Activated CD8-positive, alpha-beta T cell treated with anti-CD3 and anti-CD28 coated beads for 36 hours (primary cell): ENCODE measurements around the gene SERPINB6. TPM values are rescaled to one million over a fixed set of nuclear protein-coding genes. Genes with fewer than 3 reads are reported as not detected.

Experiments
- ATAC-seq: fragments of 200-7000 bp; cut with Tn5 transposase; one replicate; pipeline ENCODE4 v1.10.0; 2021; ENCODE audit warnings: mild to moderate bottlenecking, moderate library complexity
- CTCF ChIA-PET: fragments of 350-600 bp; sonication (Branson Sonifier 250); formaldehyde crosslinking; loops from one replicate; lab custom pipeline; 2021; ENCODE audit warnings: antibody characterized with exemption; lab: Charles Lee
- POLR2A ChIA-PET: fragments of 350-600 bp; sonication (Branson Sonifier 250); formaldehyde crosslinking; loops from one replicate; lab custom pipeline; 2021; ENCODE audit warnings: antibody characterized with exemption; lab: Charles Lee
- DNase-seq: peaks from one replicate; pipeline ENCODE4 v3.0.0-alpha.2; 2020
- H3K27ac Mint-ChIP-seq: one replicate; pipeline ENCODE4 v1.8.0; 2021; ENCODE audit warnings: mild to moderate bottlenecking, mixed read lengths
- H3K27me3 Mint-ChIP-seq: one replicate; pipeline ENCODE4 v1.8.0; 2021; ENCODE audit warnings: mixed read lengths
- H3K36me3 Mint-ChIP-seq: one replicate; pipeline ENCODE4 v1.8.0; 2021; ENCODE audit warnings: low read depth, mixed read lengths
- H3K4me1 Mint-ChIP-seq: one replicate; pipeline ENCODE4 v1.8.0; 2021; ENCODE audit warnings: low read depth, mixed read lengths
- H3K4me3 Mint-ChIP-seq: one replicate; pipeline ENCODE4 v1.8.0; 2021; ENCODE audit warnings: mild to moderate bottlenecking, moderate library complexity, mixed read lengths
- H3K9me3 Mint-ChIP-seq: one replicate; pipeline ENCODE4 v1.8.0; 2021; ENCODE audit warnings: mixed read lengths
- intact Hi-C: fragments of 100-400 bp; cut with micrococcal nuclease; formaldehyde crosslinking; loops from one replicate; pipeline ENCODE4 v1.10.0; 2022
- total RNA-seq, 2 experiments: library from RNA; stranded (reverse); gene quantifications; one replicate each; pipeline ENCODE4 v1.2.3, GENCODE V29; 2021
- TF ChIP-seq, protein P1 (sequence below): fragments of 200-600 bp; IDR thresholded peaks from one replicate; pipeline ENCODE4 v1.8.0; 2022; ENCODE audit warnings: antibody characterized with exemption, mild to moderate bottlenecking

The SERPINB6 gene
- total RNA-seq, 2 experiments from 2014 or later: 52.2 to 53.8 TPM

GRCh38 chr6:2958776-2959175 is 12.6 kb downstream of the SERPINB6 start:
- ChIA-PET CTCF (interaction anchor here (0.8 to 1.7 kb wide), 2 partner anchors 28 to 45 kb away, joined by 3 to 6 read pairs; no protein-coding TSS in a partner anchor), POLR2A (interaction anchor here (0.8 to 1.7 kb wide), 4 partner anchors 13 to 31 kb away, joined by 3 to 5 read pairs (median 4); partner anchors contain the start of gene SERPINB6)
- H3K9me3 Mint-ChIP-seq: no peaks in the 10 kb centered on the region
- intact Hi-C loops: no loop called here
- H3K36me3 Mint-ChIP-seq: peaks cover 9% of the 10 kb centered on the region
- TF ChIP-seq, protein P1, sequence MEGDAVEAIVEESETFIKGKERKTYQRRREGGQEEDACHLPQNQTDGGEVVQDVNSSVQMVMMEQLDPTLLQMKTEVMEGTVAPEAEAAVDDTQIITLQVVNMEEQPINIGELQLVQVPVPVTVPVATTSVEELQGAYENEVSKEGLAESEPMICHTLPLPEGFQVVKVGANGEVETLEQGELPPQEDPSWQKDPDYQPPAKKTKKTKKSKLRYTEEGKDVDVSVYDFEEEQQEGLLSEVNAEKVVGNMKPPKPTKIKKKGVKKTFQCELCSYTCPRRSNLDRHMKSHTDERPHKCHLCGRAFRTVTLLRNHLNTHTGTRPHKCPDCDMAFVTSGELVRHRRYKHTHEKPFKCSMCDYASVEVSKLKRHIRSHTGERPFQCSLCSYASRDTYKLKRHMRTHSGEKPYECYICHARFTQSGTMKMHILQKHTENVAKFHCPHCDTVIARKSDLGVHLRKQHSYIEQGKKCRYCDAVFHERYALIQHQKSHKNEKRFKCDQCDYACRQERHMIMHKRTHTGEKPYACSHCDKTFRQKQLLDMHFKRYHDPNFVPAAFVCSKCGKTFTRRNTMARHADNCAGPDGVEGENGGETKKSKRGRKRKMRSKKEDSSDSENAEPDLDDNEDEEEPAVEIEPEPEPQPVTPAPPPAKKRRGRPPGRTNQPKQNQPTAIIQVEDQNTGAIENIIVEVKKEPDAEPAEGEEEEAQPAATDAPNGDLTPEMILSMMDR: no peak
- DNase-seq (no peak), ATAC-seq (no peak)
- no peaks in the 10 kb centered on the region for H3K27me3 Mint-ChIP-seq
- peak overlapping the region; percentile 51 for H3K27ac Mint-ChIP-seq
- peaks cover 18% of the 10 kb centered on the region for H3K4me1 Mint-ChIP-seq
- H3K4me3 Mint-ChIP-seq: no peak overlapping the region

DNA sequence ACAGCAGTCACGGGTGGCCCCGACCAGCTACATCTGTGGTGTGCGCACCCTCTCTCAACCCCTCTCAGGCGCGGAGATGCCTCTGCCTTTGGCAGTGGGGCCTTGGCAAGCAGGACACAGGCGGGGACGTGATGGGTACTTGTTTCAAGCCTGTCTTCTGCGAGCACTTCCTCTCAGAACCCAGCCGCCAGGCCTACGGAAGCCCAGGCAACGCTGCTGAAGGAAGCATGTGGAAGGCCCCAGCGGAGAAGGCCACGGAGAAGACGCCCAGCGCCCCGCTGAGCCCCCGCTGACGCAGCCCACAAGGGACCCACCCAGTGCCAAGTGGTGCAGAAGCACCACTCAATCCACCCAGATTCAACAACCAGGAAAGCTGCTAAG is 13.0 kb downstream of the SERPINB6 start:
- intact Hi-C loops: no loop called here
- peak; percentile 47 for ATAC-seq
- DNase-seq: no peak
- Mint-ChIP-seq H3K4me3 (peak overlapping the region; percentile 12), H3K4me1 (peaks cover 13% of the 10 kb centered on the region), H3K36me3 (peaks cover 10% of the 10 kb centered on the region), H3K27me3 (no peaks in the 10 kb centered on the region), H3K27ac (peak overlapping the region; percentile 51), H3K9me3 (no peaks in the 10 kb centered on the region)
- POLR2A ChIA-PET: interaction anchor here (0.8 to 1.7 kb wide), 4 partner anchors 13 to 32 kb away, joined by 3 to 5 read pairs (median 4); partner anchors contain the start of gene SERPINB6
- CTCF ChIA-PET: interaction anchor here (0.8 to 1.7 kb wide), 2 partner anchors 29 to 44 kb away, joined by 3 to 6 read pairs; no protein-coding TSS in a partner anchor
- TF ChIP-seq, protein P1: no peak

GRCh38 chr6:2957696-2958330 is 13.6 kb downstream of the SERPINB6 start:
- peak overlapping the region; percentile 51 for H3K27ac Mint-ChIP-seq
- no peaks in the 10 kb centered on the region for H3K27me3 Mint-ChIP-seq
- H3K9me3 Mint-ChIP-seq: no peaks in the 10 kb centered on the region
- H3K36me3 Mint-ChIP-seq: peaks cover 15% of the 10 kb centered on the region
- ATAC-seq (no peak), DNase-seq (no peak)
- POLR2A ChIA-PET: interaction anchor here (0.6 to 1.7 kb wide), 4 partner anchors 8 to 32 kb away, joined by 3 to 7 read pairs (median 4); partner anchors contain the start of gene SERPINB6
- H3K4me3 Mint-ChIP-seq: no peak overlapping the region
- H3K4me1 Mint-ChIP-seq: peaks cover 11% of the 10 kb centered on the region
- TF ChIP-seq, protein P1: no peak
- CTCF ChIA-PET: interaction anchor here (1.7 kb wide), 1 partner anchor 29 kb away, joined by 6 read pairs; no protein-coding TSS in a partner anchor
- intact Hi-C loops: no loop called here

DNA sequence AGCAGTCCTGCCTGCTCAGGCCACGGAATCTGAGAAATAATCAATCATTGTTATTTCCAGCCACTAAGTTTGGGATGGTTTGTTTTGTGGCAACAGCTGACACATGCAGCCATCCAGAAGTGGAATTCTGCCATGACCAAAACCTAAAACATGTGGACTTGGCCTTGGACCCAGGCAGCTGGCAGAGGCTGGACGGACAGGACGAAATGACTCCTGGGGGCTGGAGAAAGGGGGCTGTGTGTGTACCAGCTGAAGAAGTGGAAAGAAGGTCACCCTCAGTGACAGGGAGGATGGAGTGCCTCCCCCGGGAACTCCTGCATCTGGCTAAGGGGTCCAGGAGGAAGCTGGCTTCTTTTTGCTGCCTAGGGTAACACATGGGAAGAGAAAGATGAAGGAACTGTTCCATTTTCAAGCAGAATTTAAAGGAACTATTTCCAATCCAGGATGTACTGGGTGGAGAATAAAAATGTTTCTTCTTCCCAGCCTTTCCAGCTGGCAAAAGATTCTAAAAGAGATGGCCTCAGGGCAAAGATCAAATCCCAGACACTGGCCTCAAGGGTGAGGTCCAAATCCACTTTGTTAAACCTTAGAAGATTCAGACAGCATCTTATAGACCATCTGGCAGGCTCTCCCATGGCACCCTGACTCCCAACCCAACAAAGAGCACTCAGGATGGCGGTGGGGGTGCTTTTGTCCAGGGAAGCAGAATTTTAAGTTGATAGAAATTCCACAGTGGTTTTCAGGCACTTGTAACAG is 14.3 kb downstream of the SERPINB6 start:
- Mint-ChIP-seq H3K36me3 (peaks cover 22% of the 10 kb centered on the region), H3K4me1 (peaks cover 11% of the 10 kb centered on the region), H3K9me3 (no peaks in the 10 kb centered on the region), H3K27me3 (no peaks in the 10 kb centered on the region), H3K27ac (no peak overlapping the region), H3K4me3 (no peak overlapping the region)
- ATAC-seq (no peak), DNase-seq (no peak)
- CTCF ChIA-PET: interaction anchor here (1.1 kb wide), 1 partner anchor 15 kb away, joined by 3 read pairs; no protein-coding TSS in a partner anchor
- intact Hi-C loops: no loop called here
- TF ChIP-seq, protein P1: no peak
- POLR2A ChIA-PET: interaction anchor here (0.6 to 1.7 kb wide), 4 partner anchors 9 to 18 kb away, joined by 3 to 7 read pairs (median 4); partner anchors contain the start of gene SERPINB6
